ENCODE results near the gene LDLRAP1. TPM values are rescaled to one million over a fixed set of nuclear protein-coding genes. Genes with fewer than 3 reads are reported as not detected.

LDLRAP1 gene
- total RNA-seq, 4 donors from 2014 or later, result 12.6 to 21.2 (median 16.3) TPM

GRCh38 chr1:25513666-25514065 is 29.7 kb upstream of the LDLRAP1 start:
- Histone ChIP-seq H3K9me3 (peaks cover 0 to 4% (median 0%) of the 10 kb centered on the region in 4 donors), H3K4me1 (no peaks in the 10 kb centered on the region), H3K4me3 (no peak overlapping the region), H3K36me3 (no peaks in the 10 kb centered on the region), H3K27me3 (no peaks in the 10 kb centered on the region), H3K27ac (replicated peaks in 1 of 4) (no peak overlapping the region)
- WGBS, result 50% methylated on average over 2 of the region's 4 CpGs
- TF ChIP-seq EP300 (IDR thresholded peaks at IDR 0.05) (no peak), POLR2A (IDR thresholded peaks at IDR 0.05; ENCODE audit: low read depth) (no peak), POLR2AphosphoS5 (IDR thresholded peaks at IDR 0.05) (no peak)
- TF ChIP-seq, protein P1, sequence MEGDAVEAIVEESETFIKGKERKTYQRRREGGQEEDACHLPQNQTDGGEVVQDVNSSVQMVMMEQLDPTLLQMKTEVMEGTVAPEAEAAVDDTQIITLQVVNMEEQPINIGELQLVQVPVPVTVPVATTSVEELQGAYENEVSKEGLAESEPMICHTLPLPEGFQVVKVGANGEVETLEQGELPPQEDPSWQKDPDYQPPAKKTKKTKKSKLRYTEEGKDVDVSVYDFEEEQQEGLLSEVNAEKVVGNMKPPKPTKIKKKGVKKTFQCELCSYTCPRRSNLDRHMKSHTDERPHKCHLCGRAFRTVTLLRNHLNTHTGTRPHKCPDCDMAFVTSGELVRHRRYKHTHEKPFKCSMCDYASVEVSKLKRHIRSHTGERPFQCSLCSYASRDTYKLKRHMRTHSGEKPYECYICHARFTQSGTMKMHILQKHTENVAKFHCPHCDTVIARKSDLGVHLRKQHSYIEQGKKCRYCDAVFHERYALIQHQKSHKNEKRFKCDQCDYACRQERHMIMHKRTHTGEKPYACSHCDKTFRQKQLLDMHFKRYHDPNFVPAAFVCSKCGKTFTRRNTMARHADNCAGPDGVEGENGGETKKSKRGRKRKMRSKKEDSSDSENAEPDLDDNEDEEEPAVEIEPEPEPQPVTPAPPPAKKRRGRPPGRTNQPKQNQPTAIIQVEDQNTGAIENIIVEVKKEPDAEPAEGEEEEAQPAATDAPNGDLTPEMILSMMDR (IDR thresholded peaks at IDR 0.05), result no peak
- intact Hi-C loops (cut with DNase I), result no loop called here
- no peak for DNase-seq (ENCODE audit: extremely low spot score)

- Histone ChIP-seq H3K27ac (replicated peaks in 1 of 4) (no peak overlapping the region), H3K27me3 (no peaks in the 10 kb centered on the region), H3K9me3 (peaks cover 0 to 4% (median 0%) of the 10 kb centered on the region in 4 donors), H3K4me1 (no peaks in the 10 kb centered on the region), H3K4me3 (no peak overlapping the region), H3K36me3 (no peaks in the 10 kb centered on the region)
- 76% methylated on average over 6 of the region's 6 CpGs for WGBS
- intact Hi-C loops (cut with DNase I), result no loop called here
- TF ChIP-seq POLR2AphosphoS5 (IDR thresholded peaks at IDR 0.05) (no peak), EP300 (IDR thresholded peaks at IDR 0.05) (no peak), POLR2A (IDR thresholded peaks at IDR 0.05; ENCODE audit: low read depth) (no peak)
- TF ChIP-seq, protein P1 (IDR thresholded peaks at IDR 0.05), result no peak
- DNase-seq (ENCODE audit: extremely low spot score), result no peak
Measured at GRCh38 chr1:25515033-25515432, 28.4 kb upstream of the LDLRAP1 start.

- intact Hi-C loops (cut with DNase I), result no loop called here
- whole genome bisulfite sequencing, result 92% methylated on average over 2 of the region's 3 CpGs
- H3K36me3 ChIP-seq, result no peaks in the 10 kb centered on the region
- H3K4me1 ChIP-seq, result no peaks in the 10 kb centered on the region
- H3K4me3 ChIP-seq, result no peak overlapping the region
- DNase-seq (ENCODE audit: extremely low spot score), result no peak
- H3K9me3 ChIP-seq, result peaks cover 0 to 4% (median 0%) of the 10 kb centered on the region in 4 donors
- H3K27ac ChIP-seq (replicated peaks in 1 of 4), result no peak overlapping the region
- no peak for TF ChIP-seq POLR2AphosphoS5 (IDR thresholded peaks at IDR 0.05)
- TF ChIP-seq, protein P1 (IDR thresholded peaks at IDR 0.05), result no peak
- no peak for TF ChIP-seq EP300 (IDR thresholded peaks at IDR 0.05)
- no peak for TF ChIP-seq POLR2A (IDR thresholded peaks at IDR 0.05; ENCODE audit: low read depth)
- no peaks in the 10 kb centered on the region for H3K27me3 ChIP-seq
Measured at GRCh38 chr1:25516686-25517085, 26.7 kb upstream of the LDLRAP1 start.

DNA sequence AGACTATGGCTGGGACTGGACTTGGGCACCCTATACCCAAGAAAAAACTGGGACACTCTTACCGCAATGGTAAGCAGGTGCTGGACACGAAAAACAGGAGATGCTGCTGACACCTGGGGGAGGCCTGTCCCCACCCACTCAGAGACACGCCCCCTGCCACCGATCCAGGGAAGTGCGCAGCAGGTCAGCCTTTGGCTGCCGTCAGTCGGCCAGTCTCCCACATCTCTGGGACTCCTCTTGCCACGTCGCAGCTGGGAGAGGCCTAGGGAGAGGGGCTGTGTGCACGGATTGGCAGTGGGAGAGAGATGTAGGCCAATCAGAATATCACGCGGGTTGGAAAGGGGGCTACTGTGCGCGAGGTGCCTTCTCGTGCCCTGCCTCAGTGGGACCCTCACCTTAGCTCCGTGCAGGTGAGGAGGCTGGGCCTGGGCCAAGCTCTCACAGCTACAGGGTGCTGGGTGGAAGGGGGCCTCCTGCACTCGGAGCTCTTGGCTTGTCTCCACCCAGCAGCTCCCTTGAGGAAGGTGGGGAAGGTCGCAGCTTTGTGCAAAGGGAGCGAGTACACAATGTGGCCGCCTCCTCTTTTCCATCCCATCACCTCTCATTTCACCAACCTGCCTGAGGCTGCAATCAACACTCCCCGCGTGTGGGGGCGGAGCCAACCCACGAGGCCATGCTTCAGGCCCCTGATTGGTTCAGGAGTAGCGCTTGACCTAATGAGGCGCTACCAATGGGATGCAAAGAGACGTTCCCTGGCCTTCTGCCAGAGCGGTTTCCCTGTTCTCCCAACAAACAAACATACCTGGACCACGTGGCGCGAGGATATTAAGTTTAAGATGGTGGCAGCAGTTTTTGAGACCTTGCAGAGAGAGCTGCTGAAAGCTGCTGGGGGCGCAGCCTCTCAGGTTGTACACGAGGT is 25.7 kb upstream of the LDLRAP1 start:
- TF ChIP-seq EP300 (IDR thresholded peaks at IDR 0.05) (no peak), POLR2AphosphoS5 (IDR thresholded peaks at IDR 0.05) (no peak), POLR2A (IDR thresholded peaks at IDR 0.05; ENCODE audit: low read depth) (no peak)
- TF ChIP-seq, protein P1 (IDR thresholded peaks at IDR 0.05), result no peak
- Histone ChIP-seq H3K27me3 (no peaks in the 10 kb centered on the region), H3K4me1 (no peaks in the 10 kb centered on the region), H3K9me3 (peaks cover 0 to 2% (median 0%) of the 10 kb centered on the region in 4 donors), H3K4me3 (no peak overlapping the region), H3K36me3 (no peaks in the 10 kb centered on the region), H3K27ac (replicated peaks in 1 of 4) (no peak overlapping the region)
- no peak for DNase-seq (ENCODE audit: extremely low spot score)
- 73% methylated on average over 19 of the region's 33 CpGs for WGBS
- intact Hi-C loops (cut with DNase I), result no loop called here
